Activated naive CD4-positive, alpha-beta T cell treated with anti-CD3 and anti-CD28 coated beads for 36 hours (primary cell): ENCODE data around the gene BDP1. TPM values are rescaled to one million over a fixed set of nuclear protein-coding genes. Genes with fewer than 3 reads are reported as not detected.
A peak's percentile ranks its signal among the peaks of the same experiment; 100 is the strongest.
"Not testable (repeated sequence)": the region's sequence is repeated elsewhere in the genome, so short reads cannot be mapped to it uniquely, and the experiment has no call there.

ENCODE experiments used
- CTCF ChIA-PET: fragments of 350-600 bp; sonication (Branson Sonifier 250); formaldehyde crosslinking; loops from one replicate; lab custom pipeline; 2021; ENCODE audit warnings: antibody characterized with exemption; lab: Charles Lee
- DNase-seq: peaks from one replicate; pipeline ENCODE4 v3.0.0-alpha.2; 2020
- H3K27ac Mint-ChIP-seq: one replicate; pipeline ENCODE4 v1.8.0; 2021; ENCODE audit warnings: mild to moderate bottlenecking, mixed read lengths
- H3K27me3 Mint-ChIP-seq: one replicate; pipeline ENCODE4 v1.8.0; 2021; ENCODE audit warnings: low read depth, mixed read lengths
- H3K36me3 Mint-ChIP-seq: one replicate; pipeline ENCODE4 v1.8.0; 2021; ENCODE audit warnings: low read depth, mixed read lengths
- H3K4me1 Mint-ChIP-seq: one replicate; pipeline ENCODE4 v1.8.0; 2021; ENCODE audit warnings: low read depth, mixed read lengths
- H3K4me3 Mint-ChIP-seq: one replicate; pipeline ENCODE4 v1.8.0; 2021; ENCODE audit warnings: mild to moderate bottlenecking, moderate library complexity, mixed read lengths
- H3K9me3 Mint-ChIP-seq: one replicate; pipeline ENCODE4 v1.8.0; 2021; ENCODE audit warnings: mixed read lengths
- intact Hi-C: fragments of 100-400 bp; cut with micrococcal nuclease; formaldehyde crosslinking; loops from one replicate; pipeline ENCODE4 v1.15.1; 2023
- total RNA-seq, 2 experiments: library from RNA; stranded (reverse); gene quantifications; one replicate each; pipeline ENCODE4 v1.2.3, GENCODE V29; 2021

The BDP1 gene
- total RNA-seq, 2 experiments from 2014 or later: 20.6 to 20.8 TPM

DNA sequence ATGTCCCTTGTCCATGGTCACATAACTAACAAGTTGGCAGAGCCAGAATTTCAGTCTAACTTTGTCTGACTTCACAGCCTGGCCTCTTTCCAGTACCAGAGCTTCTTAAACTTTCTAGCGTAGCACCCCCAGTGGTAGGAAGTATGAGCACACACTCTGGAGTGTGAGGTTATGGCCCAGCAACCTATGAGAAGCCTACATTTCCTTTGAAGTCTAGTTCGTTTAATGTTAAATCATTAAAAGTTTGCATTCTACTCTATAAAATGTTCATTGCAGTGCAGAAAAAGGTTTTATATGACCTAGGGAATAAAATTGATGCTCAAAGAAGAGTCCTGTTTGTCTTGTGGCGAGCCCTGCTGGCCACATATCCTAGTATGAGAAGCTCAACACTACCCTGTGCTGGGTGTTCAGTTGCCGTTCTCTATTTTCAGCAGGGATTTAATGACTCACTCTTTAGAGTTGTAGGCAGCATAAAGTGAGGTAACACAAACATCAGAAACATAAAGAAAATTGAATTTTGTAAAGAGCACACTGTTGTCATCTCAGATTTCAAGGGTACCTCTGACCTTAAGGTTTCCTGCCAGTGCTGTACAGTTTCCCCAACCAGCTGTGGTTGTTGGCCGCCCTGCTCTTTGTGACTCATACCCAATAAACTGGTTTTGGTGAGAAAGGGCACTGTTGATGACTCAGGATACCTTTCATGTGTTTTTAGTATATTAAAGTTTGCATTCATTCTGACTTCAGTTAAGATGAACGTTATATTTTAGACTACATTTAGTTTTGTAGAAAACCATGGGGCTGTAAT lies 146.0 kb downstream of the BDP1 start:
- Mint-ChIP-seq H3K4me1 (peaks cover 31% of the 10 kb centered on the region), H3K9me3 (no peaks in the 10 kb centered on the region), H3K27ac (peak overlapping the region; percentile 86), H3K36me3 (peaks cover 51% of the 10 kb centered on the region), H3K4me3 (no peak overlapping the region), H3K27me3 (no peaks in the 10 kb centered on the region)
- peak; percentile 88 for DNase-seq
- intact Hi-C loops: loop anchor here (1.0 to 2.0 kb wide), 10 partner anchors 14 to 707 kb away; partner anchors contain the start of genes BDP1 and MCCC2
- CTCF ChIA-PET: interaction anchor here (0.6 to 2.1 kb wide), 11 partner anchors 9 to 156 kb away, joined by 3 to 22 read pairs (median 3); partner anchors contain the start of gene MCCC2

GRCh38 chr5:71609916-71610315 lies 154.5 kb downstream of the BDP1 start:
- intact Hi-C loops, H3K27ac Mint-ChIP-seq, CTCF ChIA-PET, H3K4me1 Mint-ChIP-seq, H3K27me3 Mint-ChIP-seq, DNase-seq, H3K9me3 Mint-ChIP-seq, H3K4me3 Mint-ChIP-seq: not testable (repeated sequence)
- peaks cover 23% of the 10 kb centered on the region for H3K36me3 Mint-ChIP-seq

DNA sequence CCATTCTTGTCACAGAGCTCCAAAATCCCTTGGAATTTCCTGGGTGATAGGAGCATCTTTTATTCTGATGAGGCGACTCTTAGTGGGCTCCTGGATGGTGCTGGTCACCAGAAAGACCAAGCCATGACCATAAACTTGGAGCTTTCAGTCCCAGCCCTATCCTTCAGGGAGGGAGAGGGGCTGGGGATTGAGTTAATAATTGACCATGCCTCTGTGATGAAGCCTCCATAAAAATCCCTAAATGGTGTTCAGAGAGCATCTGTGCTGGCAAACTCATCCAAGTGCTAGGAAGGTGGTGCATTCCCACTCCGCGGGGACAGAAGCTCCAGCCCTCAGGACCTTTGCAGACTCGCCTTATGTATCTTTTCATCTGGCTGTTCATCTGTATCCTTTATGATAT lies 160.4 kb downstream of the BDP1 start:
- H3K27ac Mint-ChIP-seq: no peak overlapping the region
- H3K4me3 Mint-ChIP-seq: no peak overlapping the region
- H3K36me3 Mint-ChIP-seq: peaks cover 38% of the 10 kb centered on the region
- no peaks in the 10 kb centered on the region for H3K4me1 Mint-ChIP-seq
- no peak for DNase-seq
- no peaks in the 10 kb centered on the region for H3K9me3 Mint-ChIP-seq
- H3K27me3 Mint-ChIP-seq: no peaks in the 10 kb centered on the region
- intact Hi-C loops: no loop called here
- CTCF ChIA-PET: no interaction called here

Other genes with a start within 250 kb of the BDP1 start
- 10 to 100 TPM; 49.3 to 51.6 TPM for gene MCCC2, start 131.7 kb downstream of the BDP1 start, total RNA-seq